Stimulated activated CD4-positive, alpha-beta T cell treated with anti-CD3 and anti-CD28 coated beads, Interleukin-15, amount 100 ng/mL, for 48 hours (primary cell): Measurements from ENCODE around the gene DLGAP4.

Experiments
- DNase-seq, 2 donors: peaks; one replicate each; pipeline ENCODE4 v3.0.0-alpha.2; 2020; ENCODE audit warnings: low read depth in 2 of 2

DLGAP4 gene

DNA sequence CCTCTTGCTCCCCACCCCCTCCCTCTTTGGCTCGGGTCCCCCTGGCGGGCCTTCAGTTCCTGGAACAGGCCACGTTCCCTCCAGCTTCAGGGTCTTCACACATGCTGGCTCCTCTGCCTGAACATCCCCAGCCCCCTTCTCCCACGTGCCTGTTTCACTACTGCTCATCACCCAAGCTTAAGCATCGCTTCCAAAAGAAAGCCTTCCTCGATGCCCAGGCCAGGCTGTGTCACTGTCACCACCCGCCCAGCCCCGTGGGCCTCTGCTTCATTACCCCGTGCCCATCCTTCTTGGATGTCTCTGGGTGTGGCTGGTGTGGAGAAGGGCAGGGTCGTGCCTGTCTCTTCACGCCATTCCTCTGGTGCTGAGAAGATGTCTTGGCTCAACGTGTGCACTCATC, 2.8 kb downstream of the DLGAP4 start:
- no peak for DNase-seq

DNA sequence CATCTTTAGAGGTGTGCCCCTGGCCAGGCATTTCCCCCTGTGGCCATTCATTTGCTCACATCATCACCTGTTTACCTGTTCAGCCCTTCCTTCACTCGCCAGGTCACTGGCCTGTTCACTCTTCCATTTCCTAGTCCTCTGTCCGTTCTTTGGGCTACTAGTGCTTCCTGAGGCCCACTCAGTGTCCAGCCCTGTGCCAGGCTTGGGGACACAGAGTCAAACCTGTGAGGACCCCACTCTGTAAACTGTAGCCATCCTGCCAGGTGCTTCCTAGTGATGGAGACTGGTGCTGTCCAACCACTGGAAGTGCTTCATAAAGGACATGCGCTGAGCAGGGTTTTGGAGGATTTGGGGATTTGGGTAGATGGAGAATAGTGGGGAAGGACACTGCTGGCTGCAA, 3.5 kb downstream of the DLGAP4 start:
- DNase-seq: no peak

GRCh38 chr20:36310215-36310981, 4.3 kb downstream of the DLGAP4 start:
- DNase-seq: no peak

DNA sequence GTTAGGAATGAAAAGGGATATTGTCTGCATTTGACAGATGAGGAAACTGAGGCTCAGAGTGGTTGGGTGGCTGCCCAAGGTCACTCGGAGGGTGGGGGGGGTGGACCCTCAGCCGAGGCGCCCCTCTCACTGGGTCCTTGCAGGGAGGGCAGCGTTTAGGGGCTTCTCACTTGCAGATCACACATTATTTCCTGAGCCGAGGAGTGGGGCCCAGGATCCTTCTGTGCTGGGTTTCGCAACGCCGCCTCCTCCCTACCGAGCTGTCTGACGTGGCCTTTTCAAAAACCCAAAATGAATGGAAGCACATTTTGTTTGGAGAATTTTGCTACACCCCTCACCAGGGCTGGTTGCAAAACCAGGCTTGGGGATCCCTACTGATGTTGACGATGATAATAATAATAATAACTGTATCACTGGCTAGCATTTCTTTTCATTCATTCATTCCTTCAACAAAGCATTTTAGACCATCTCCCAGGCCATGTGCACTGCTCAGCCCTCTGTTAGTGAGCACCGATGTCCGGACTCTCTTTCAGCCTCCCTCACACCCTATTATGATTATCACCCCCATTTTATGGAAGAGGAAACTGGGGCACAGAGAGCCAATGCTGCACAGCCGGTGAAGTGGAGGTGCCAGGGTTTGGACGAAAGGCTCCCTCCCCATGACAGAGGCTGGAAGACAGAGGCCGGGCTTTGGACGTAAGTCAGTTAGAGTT, 5.2 kb downstream of the DLGAP4 start:
- DNase-seq: no peak

GRCh38 chr20:36311854-36312723, 6.0 kb downstream of the DLGAP4 start:
- DNase-seq: no peak

GRCh38 chr20:36312724-36313441, 6.7 kb downstream of the DLGAP4 start:
- no peak for DNase-seq

- no peak for DNase-seq
Observed at GRCh38 chr20:36313476-36313875, 7.3 kb downstream of the DLGAP4 start.

DNA sequence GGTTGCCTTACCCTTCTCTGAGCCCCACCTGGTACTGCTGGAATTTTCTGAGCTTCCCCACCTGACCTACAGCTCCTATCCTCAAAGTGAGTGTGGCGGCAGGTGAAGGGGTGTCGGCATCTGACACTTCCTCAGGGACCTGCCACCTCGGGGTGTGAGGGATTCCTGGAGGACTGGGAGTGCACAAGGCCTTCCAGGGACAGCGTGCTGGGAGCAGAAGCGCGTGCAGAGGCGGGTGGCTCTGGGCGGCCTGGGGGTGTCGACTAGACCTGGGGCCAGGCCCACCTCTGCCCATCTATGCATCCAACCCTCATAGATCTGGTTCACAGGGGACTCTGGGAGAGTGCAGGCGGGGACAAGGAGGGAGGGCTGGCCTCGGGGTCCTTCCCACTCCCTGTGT, 7.8 kb downstream of the DLGAP4 start:
- no peak for DNase-seq

DNA sequence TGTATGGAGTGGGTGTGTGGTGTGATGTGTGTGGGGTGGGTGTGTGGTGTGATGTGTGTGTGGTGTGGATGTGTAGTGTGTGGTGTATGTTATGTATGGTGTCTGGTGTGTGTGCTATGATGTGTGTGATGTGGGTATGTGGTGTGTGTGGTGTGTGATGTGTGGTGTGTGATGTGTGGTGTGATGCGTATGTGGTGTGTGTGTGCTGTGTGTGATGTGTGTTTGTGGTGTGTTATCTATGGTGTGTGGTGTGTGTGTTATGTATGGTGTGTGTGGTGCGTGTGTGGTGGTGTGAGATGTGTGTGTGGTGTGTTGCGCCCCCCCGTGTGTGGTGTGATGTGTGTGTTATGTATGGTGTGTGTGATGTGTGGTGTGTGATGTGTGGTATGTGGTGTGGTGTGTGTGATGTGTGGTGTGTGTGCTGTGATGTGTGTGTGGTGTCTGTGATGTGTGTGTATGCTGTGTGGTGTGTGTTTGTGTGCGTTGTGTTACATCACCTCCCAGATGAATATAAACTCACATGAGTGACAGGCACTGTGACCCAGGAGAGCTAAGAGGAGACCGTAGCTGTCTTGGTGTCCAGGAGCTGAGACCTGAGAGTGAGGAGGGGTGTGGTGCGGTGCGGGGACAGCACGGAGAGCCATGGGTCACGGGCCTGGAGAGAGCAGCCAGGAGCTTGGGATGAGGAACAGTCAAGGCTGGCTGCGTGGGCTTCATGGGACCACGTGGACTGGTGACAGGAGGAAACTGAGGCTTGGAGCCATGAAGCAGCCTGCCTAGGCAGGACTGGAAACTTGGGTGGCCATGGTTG, 8.8 kb downstream of the DLGAP4 start:
- no peak for DNase-seq

DNA sequence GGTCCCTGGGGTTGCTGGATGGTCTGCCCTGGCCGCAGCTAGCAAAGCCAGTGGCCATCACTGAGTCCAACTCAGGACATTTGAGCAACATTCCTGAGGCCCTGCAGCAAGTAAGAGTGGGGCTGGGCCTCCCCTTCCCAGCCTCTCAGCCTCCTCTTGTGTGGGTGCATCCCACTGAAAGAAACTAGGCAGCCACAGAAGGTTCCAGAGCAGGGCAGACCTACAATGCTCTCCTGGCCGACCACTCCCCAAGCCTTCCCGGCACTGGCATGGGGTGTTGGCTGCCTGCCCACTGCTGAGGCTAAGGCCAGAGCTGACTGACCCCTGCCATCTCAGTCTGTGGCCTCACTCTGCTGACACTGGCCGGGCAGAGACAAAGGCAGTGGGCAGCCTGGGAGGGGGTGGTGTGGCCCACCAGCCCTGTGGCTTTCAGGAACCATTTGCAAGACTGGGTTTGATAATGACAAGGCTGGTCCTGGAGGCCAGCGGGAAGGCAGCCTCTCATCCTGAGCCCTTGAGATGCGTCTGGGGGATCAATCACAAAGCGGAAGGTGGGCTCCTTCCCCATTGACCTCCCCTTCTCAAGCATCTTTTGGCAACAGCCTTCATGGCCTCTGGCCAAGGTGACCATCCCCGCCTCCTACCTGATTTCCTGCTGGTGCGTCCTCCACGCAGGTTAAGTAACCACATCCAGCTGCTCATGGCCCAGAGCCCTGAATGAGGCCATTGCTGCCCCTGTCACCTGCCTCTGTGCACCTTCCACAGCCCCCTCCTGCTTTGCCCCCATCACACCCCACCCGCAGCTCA, 9.6 kb downstream of the DLGAP4 start:
- DNase-seq: no peak

DNA sequence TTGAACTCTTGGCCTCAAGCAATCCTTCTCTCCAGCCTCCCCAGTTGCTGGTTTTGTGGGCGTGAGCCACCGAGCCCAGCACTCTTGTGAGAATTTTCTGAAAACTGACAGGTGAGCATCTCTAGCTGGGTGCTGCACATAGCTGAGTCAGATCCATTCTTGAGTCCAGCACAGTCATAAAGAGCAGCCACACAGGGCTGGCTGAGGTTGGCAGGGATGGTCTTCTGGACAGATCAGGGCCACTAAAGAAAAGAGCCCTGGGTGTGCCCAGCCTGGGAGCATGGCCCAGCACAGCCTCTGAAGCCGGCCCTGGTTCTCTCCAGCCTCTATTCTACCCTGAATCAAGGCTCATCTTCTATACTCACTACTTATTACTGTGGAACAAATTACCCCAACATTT, 11.5 kb downstream of the DLGAP4 start:
- no peak for DNase-seq

- DNase-seq: no peak
Observed at GRCh38 chr20:36318166-36318565, 12.0 kb downstream of the DLGAP4 start.

DNA sequence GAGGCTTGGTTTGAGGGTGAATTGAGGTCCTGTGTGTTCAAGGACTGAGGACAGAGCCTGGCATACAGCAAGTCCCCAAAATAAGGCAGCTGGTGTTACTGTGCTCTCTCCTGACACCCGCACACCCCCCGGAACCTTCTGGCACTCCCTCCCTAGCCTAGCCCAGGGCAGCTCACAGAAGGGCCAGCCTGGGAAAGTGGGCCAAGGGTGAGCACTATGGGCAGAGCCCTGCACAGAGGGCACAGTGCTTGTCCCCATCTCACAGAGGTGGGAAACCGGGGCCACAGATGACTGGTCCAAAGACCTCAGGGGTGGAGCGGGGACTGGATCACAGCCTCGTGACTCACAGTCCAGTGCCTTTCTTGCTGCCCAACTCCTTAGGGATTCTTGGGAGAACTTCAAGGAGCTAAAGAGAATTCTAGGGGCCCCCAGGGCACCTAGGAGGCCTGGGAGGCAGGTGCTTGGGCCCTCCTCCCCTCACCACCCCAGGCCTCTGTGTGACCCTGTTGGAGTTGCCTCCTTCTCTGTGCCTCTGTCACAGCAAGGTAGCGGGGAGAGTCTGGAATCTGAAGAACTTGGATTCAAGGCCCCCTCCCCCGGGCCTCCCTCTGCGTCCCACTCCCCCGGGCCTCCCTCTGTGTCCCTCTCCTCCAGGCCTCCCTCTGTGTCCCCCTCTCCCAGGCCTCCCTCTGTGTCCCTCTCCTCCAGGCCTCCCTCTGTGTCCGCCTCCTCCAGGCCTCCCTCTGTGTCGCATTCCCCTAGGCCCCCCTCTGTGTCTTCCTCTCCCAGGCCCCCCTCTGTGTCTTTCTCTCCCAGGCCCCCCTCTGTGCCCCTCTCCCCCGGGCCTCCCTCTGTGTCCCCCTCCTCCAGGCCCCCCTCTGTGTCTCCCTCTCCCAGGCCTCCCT, 13.5 kb downstream of the DLGAP4 start:
- no peak for DNase-seq

- DNase-seq: no peak
Observed at GRCh38 chr20:36320261-36320897, 14.2 kb downstream of the DLGAP4 start.

DNA sequence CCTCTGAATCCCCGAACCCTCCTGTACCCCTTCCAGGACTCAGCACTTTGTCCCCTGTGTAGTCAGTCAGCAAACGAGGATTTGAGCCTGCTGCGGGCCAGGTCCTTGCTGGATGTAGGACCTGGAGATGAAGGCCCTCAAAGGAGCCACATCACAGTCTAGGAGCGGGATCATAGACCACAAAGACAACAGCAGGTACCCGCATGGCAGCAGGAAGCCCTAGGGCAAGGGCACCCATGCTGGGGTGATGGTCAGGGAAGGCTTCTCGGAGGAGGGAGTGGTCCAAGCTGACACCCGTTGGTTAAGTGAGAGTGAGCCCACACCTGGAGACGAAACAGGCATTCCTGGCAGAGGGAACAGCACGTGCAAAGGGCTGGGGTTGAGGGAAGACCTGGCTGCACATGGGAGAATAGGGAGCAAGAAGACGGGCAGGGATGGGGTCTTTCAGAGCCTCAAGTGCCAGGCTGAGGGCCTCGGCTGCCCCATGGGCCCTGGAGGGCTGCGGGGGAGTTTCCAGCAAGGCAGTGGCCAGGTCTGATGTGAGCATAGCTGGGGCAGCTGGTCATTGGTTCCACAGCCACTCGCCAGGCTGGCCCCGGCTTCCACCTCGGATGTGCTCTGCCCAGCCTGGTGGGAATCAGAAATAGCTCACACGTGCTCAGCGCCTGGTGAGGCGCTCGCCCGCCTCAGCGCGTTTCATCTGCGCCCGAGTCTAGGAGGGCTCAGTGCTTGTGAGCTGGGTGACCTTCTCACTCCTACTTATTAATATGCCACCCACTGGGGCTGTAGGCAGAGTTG, 15.0 kb downstream of the DLGAP4 start:
- DNase-seq: no peak

GRCh38 chr20:36322131-36322530, 16.0 kb downstream of the DLGAP4 start:
- DNase-seq: no peak

- DNase-seq: no peak
Observed at GRCh38 chr20:36330091-36330490, 24.0 kb downstream of the DLGAP4 start.

DNA sequence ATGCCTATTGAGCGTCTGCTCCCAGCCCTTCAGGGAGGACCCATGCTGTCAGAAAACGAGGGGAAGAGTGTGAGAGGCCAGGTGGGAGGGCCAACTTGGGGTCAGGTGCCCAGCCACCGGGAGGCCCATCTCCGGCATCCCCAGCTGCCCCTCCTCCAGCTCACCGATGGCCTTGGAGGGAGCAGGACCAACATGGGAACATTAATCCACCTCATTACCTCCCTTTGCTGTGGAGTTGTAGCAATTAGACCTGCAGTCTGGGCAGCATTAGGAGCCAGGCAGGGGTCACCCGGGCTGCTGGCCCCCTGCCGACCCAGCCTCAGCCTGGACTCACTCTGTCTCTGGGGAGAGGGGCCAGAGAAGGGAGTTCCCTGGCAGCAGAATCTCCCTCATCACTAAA, 25.1 kb downstream of the DLGAP4 start:
- no peak for DNase-seq
